Tongue (tissue), 2 donors: ENCODE data around the gene VSIG10L2. TPM values are rescaled to one million over a fixed set of nuclear protein-coding genes. Genes with fewer than 3 reads are reported as not detected.
"Not testable (repeated sequence)": the region's sequence is repeated elsewhere in the genome, so short reads cannot be mapped to it uniquely, and the experiment has no call there.

Experiments
- DNase-seq: peaks from one replicate; pipeline ENCODE4 v3.0.0-alpha.2; 2015
- total RNA-seq: library from RNA; depleted of rRNA; stranded (reverse); fragments of >200 nt; gene quantifications from one replicate; pipeline ENCODE4 v1.2.3, GENCODE V29; 2014

VSIG10L2 gene
- total RNA-seq, 1 donor from 2014 or later, result not detected

DNA sequence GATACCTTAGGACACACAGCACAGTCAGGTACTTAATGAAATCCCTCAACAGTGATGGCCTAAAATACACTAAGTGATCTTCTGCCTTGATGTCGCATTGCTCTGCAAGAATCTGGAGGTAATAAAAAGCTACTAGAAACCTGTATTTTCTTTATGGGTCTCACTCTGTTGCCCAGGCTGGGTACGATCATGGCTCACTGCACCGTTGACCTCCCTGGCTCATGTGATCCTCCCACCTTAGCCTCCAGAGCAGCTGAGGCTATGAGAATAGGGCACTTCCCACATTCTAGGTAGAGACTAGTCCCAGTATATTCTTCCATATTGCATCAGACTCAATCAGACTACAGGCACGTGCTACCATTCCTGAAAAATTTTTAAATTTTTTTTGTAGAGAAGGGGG, 21.7 kb downstream of the VSIG10L2 start:
- no peak for DNase-seq

DNA sequence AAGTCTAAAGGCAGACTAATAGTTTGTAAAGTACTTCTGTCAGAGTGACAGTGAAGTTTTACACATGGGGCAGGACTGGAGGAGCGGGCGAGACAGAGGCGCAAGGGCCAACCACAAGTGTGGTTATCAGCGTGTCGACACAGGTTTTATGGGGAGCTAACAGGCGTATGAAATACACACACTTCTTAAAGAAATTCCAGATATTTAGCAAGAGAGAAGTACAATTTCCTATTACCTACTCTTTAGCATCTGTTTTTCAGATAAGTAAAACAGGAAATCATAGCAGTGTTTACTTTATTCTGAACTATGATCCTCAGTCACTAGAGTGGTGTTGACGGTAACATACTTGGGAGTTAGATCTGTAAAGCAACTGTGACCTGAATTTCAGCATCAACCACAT, 22.5 kb downstream of the VSIG10L2 start:
- no peak for DNase-seq

- no peak for DNase-seq
Observed at GRCh38 chr11:125971618-125972017, 25.8 kb downstream of the VSIG10L2 start.

DNA sequence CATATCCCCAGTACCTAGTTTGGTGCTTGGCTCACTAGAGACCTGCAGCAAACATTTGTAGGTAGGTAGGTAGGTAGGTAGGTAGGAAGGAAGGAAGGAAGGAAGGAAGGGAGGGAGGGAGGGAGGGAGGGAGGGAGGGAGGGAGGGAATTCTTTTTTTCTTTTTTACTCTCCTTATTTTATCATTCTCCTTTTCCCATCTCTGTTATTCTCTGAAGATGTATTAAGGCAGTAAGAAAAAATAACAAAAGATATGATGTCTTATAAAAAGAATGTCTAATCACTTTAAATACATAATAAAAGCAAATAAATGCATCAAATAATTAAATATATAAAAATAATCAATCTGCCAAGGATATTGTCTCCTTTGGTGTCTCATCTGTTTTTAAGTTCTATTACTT, 28.4 kb downstream of the VSIG10L2 start:
- DNase-seq, result no peak

DNA sequence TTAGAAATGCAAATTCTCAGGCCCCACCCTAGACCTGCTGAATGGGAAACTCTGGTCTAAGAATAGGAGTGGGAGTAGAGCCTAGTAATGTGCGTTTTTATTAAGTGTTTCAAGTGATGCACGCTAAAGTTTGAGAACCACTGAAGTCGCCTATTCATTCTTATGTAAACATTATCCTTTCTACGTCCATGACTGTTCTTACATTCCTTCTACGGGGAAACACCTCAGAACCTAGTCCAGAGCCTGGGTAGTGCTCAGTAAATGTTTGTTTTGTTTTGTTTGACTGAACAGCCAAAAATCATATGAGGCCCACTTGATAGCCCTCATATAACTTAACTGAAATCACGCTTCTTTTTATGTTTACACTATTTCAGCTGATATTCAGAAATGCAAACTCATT, 29.8 kb downstream of the VSIG10L2 start:
- DNase-seq, result no peak

GRCh38 chr11:125976156-125976555, 30.3 kb downstream of the VSIG10L2 start:
- DNase-seq, result no peak

GRCh38 chr11:125977333-125977732, 31.5 kb downstream of the VSIG10L2 start:
- no peak for DNase-seq

- no peak for DNase-seq
Observed at GRCh38 chr11:125978181-125978716, 32.4 kb downstream of the VSIG10L2 start.

DNA sequence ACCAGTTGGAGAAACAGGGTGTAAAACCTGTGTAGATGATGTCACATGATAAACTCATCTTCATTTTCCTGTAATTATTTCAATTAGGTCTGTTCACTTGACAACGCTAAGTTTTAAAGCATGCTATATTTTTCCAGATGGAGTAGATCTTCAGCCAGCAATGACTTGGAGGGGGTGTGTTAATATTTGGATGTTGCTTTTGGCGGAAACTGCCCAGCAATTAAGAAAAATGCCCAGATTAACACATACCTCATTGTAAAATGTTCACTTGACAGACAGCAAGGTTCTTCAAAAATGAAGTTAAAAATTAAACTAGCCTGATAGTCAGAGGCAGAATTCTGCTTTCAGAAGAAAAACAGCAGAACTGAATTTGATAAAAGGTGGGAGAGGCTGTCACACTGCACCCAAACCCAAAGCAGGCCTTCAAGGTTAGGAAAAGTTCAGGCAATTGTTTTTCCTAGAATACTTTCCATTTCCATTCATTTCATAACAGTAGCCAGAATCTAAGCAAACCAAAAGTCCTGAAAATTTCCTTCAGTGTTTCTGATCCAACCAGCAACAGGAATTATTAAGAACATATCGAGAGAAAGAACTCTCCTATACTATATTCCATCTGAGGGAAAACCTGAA, 33.0 kb downstream of the VSIG10L2 start:
- DNase-seq, result no peak

DNA sequence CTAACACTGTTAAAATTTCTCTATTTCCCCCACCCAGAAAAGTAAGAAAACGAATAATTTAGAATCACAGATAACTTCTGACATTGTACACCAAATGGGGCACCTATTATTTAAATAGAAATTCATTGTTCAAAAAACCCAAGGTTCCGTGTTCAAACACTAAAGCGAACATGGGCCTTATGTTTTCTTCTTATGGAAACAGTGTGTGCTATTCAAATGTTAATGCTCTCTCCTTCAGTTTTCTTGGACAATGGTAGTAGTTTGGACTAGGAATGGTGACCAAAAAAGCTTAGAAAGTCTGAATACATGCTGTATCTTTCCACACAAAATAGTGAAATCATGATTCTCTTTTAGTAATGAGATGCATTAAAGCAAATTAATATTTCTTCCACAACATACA, 33.7 kb downstream of the VSIG10L2 start:
- no peak for DNase-seq

- no peak for DNase-seq
Observed at GRCh38 chr11:125980436-125980835, 34.6 kb downstream of the VSIG10L2 start.

- no peak for DNase-seq
Observed at GRCh38 chr11:125982348-125982730, 36.5 kb downstream of the VSIG10L2 start.

DNA sequence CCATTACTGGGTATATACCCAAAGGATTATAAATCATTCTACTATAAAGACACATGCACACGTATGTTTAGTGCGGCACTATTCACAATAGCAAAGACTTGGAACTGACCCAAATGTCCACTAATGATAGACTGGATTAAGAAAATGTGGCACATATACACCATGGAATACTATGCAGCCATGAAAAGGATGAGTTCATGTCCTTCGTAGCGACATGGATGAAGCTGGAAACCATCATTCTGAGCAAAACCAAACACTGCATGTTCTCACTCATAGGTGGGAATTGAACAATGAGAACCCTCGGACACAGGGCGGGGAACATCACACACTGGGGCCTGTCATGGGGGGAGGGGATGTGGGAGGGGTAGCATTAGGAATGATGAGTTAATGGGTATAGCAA, 40.1 kb downstream of the VSIG10L2 start:
- DNase-seq, result not testable (repeated sequence)

- no peak for DNase-seq
Observed at GRCh38 chr11:125987066-125987641, 41.3 kb downstream of the VSIG10L2 start.

DNA sequence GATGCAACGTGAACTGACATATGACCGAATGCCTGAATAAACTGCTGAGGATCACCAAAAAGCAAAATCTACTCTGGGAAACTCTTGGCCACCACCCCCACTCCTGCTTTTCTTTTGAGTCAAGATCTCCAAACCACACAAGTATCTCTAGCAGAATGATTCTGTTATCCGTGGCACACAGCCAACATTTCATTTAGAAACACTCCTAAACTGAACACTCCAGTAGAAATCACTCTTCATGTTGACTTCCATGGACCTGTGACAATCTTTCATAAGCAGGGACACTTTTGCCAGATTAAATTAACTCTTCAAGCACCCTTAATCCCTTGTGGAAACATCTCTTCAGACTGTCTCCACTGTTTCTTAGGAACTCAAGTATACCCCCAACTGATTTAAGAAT, 44.4 kb downstream of the VSIG10L2 start:
- peak; percentile 51 for DNase-seq

DNA sequence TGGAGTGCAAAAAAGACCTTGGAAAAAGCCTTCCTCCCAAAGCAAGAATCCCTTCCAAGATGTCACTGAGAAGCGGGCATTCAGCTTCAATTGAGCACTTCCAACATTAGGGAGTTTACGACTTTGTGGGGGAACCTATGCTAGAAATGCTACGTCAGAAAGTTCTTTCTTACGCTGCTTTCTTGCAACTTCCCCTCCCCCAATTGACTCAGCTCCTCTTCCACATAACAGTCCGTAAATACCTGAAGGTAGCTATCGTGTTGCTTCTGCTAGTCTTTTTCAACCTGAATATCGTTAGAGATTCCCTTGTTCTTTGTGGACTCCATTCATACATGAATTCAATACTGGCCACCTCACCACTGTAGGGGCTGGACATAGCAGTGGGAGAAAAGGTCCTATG, 47.0 kb downstream of the VSIG10L2 start:
- no peak for DNase-seq

GRCh38 chr11:125994509-125994908, 48.7 kb downstream of the VSIG10L2 start:
- no peak for DNase-seq

DNA sequence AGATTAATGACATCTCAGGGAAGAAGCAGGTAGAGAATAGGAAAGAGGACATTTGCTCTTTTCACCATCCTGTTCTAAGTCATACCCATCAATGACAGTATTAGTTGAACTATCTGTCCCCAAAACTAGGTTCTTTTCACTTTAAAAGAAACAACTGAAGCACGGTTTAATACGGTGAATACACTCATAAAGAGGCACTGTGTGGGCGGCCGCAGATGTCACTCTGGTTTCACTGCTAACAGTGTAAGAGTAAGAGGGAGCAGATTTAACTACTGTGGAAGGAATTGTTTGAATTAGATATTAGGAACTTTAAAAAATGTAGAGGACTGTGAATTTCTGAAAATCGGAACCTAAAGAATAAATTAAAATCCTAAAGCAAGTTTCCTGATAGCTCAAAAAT, 49.5 kb downstream of the VSIG10L2 start:
- no peak for DNase-seq

DNA sequence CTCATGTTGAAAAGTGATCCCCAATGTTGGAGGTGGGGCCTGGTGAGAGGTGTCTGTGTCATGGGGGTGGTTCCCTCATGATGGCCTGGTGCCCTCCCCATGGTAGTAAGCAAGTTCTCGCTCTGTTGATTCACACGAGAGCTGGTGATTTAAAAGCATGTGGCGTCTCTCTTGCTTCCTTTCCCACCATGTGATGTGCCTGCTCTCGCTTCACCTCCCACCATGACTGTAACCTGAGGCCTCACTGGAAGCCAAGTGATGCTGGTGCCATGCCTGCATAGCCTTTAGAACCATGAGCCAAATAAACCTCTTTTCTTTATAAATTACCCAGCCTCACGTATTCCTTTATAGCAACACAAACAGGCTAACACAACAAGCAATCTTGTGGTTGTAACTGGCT, 52.4 kb downstream of the VSIG10L2 start:
- DNase-seq, result no peak

- DNase-seq, result peak; percentile 25
Observed at GRCh38 chr11:125999234-125999880, 53.5 kb downstream of the VSIG10L2 start.

- no peak for DNase-seq
Observed at GRCh38 chr11:126002181-126002580, 56.3 kb downstream of the VSIG10L2 start.
